GM21717 (cell line): ENCODE results near the gene ZNF358.

Experiments
- ATAC-seq: cut with Tn5 transposase; IDR thresholded peaks from one replicate; pipeline ENCODE4 v1.9.1; 2021; ENCODE audit warnings: mild to moderate bottlenecking, moderate library complexity; ENCODE audit not compliant: unreplicated experiment

Gene ZNF358

GRCh38 chr19:7515645-7516151, at the start of gene ZNF358:
Gene ZNF358 (plus strand): TSS chr19:7516103. CDS start chr19:7519243, 3,140 bp downstream.
- ATAC-seq = no peak

GRCh38 chr19:7467009-7467989, 48.6 kb upstream of the ZNF358 start:
- no peak for ATAC-seq

GRCh38 chr19:7468840-7469239, 47.1 kb upstream of the ZNF358 start:
- ATAC-seq = no peak

- no peak for ATAC-seq
Measured at GRCh38 chr19:7469669-7470285, 46.1 kb upstream of the ZNF358 start.

- no peak for ATAC-seq
Measured at GRCh38 chr19:7470540-7471305, 45.2 kb upstream of the ZNF358 start.

GRCh38 chr19:7471696-7472615, 43.9 kb upstream of the ZNF358 start:
- no peak for ATAC-seq

GRCh38 chr19:7475665-7476064, 40.2 kb upstream of the ZNF358 start:
- no peak for ATAC-seq

- ATAC-seq = no peak
Measured at GRCh38 chr19:7476241-7476640, 39.7 kb upstream of the ZNF358 start.

GRCh38 chr19:7476777-7477494, 39.0 kb upstream of the ZNF358 start:
- no peak for ATAC-seq

GRCh38 chr19:7477758-7478157, 38.1 kb upstream of the ZNF358 start:
- no peak for ATAC-seq

- ATAC-seq = no peak
Measured at GRCh38 chr19:7478173-7478842, 37.6 kb upstream of the ZNF358 start.

- ATAC-seq = no peak
Measured at GRCh38 chr19:7478843-7479227, 37.1 kb upstream of the ZNF358 start.

GRCh38 chr19:7480222-7480969, 35.5 kb upstream of the ZNF358 start:
- ATAC-seq = no peak

GRCh38 chr19:7480970-7481255, 35.0 kb upstream of the ZNF358 start:
- ATAC-seq = no peak

GRCh38 chr19:7482584-7483439, 33.1 kb upstream of the ZNF358 start:
- ATAC-seq = no peak

GRCh38 chr19:7483720-7484201, 32.1 kb upstream of the ZNF358 start:
- ATAC-seq = no peak

- no peak for ATAC-seq
Measured at GRCh38 chr19:7486923-7487322, 29.0 kb upstream of the ZNF358 start.
